CD4-positive, CD25-positive, alpha-beta regulatory T cell (primary cell): ENCODE measurements around the gene RANGRF. TPM values are rescaled to one million over a fixed set of nuclear protein-coding genes. Genes with fewer than 3 reads are reported as not detected.
A peak's percentile ranks its signal among the peaks of the same experiment; 100 is the strongest.

Experiments
- ATAC-seq, 2 donors: fragments of 150-1000 bp; cut with Tn5 transposase; one replicate each; pipeline ENCODE4 v1.10.0; 2021; ENCODE audit warnings: low read depth in 2 of 2, moderate number of reproducible peaks in 2 of 2, moderate library complexity in 1 of 2
- DNase-seq, 3 donors: peaks; one replicate each; pipeline versions ENCODE4 v3.0.0 to v3.0.0-alpha.2; 2012 to 2022; ENCODE audit warnings: mixed read lengths in 1 of 3
- H3K27ac ChIP-seq: one replicate; pipeline ENCODE4 v1.7.0; 2013; ENCODE audit warnings: mild to moderate bottlenecking, low read length; ENCODE audit not compliant: insufficient read depth, poor library complexity, severe bottlenecking
- H3K27me3 ChIP-seq: one replicate; pipeline ENCODE4 v1.7.0; 2013; ENCODE audit warnings: low read length; ENCODE audit not compliant: control insufficient read depth, insufficient read depth
- H3K36me3 ChIP-seq: one replicate; pipeline ENCODE4 v1.7.0; 2013; ENCODE audit warnings: mild to moderate bottlenecking, low read length, moderate library complexity; ENCODE audit not compliant: control insufficient read depth, insufficient read depth
- H3K4me1 ChIP-seq: 2 replicates; pipeline ENCODE4 v1.7.0; 2013; ENCODE audit warnings: mild to moderate bottlenecking, low read length; ENCODE audit not compliant: insufficient read depth, control insufficient read depth, poor library complexity, severe bottlenecking
- H3K4me3 ChIP-seq: one replicate; pipeline ENCODE4 v1.7.0; 2013; ENCODE audit warnings: low read depth, mild to moderate bottlenecking, low read length, moderate library complexity
- H3K9me3 ChIP-seq, 2 experiments: 1 replicate in 1 of 2; 2 replicates in 1 of 2; pipeline ENCODE4 v1.7.0; 2013; ENCODE audit warnings: low read length in 2 of 2, mild to moderate bottlenecking in 1 of 2, moderate library complexity in 1 of 2; ENCODE audit not compliant: control insufficient read depth in 2 of 2
- H3K27ac Mint-ChIP-seq, 3 donors: one replicate each; pipeline ENCODE4 v1.8.0; 2020 to 2022; ENCODE audit warnings: mild to moderate bottlenecking in 3 of 3, mixed read lengths in 3 of 3, moderate library complexity in 2 of 3
- H3K27me3 Mint-ChIP-seq: one replicate; pipeline ENCODE4 v1.8.0; 2022; ENCODE audit warnings: mild to moderate bottlenecking, mixed read lengths
- H3K36me3 Mint-ChIP-seq: one replicate; pipeline ENCODE4 v1.8.0; 2020; ENCODE audit warnings: mixed read lengths
- H3K4me1 Mint-ChIP-seq, 4 donors: one replicate each; pipeline ENCODE4 v1.8.0; 2020 to 2022; ENCODE audit warnings: mixed read lengths in 4 of 4, mild to moderate bottlenecking in 1 of 4
- H3K4me3 Mint-ChIP-seq, 4 donors: one replicate each; pipeline ENCODE4 v1.8.0; 2020 to 2022; ENCODE audit warnings: mild to moderate bottlenecking in 4 of 4, mixed read lengths in 4 of 4, moderate library complexity in 3 of 4
- H3K9me3 Mint-ChIP-seq, 7 donors: one replicate each; pipeline ENCODE4 v1.8.0; 2020 to 2022; ENCODE audit warnings: mixed read lengths in 7 of 7, mild to moderate bottlenecking in 3 of 7, moderate library complexity in 2 of 7
- polyA plus RNA-seq, 4 donors: library from polyadenylated mRNA; unstranded; fragments of 300-500 nt; fragmentation: Illumina TruSeq; gene quantifications; one replicate each; pipeline ENCODE4 v1.2.3, GENCODE V29; 2021
- total RNA-seq: library from RNA; stranded (reverse); gene quantifications from one replicate; pipeline ENCODE4 v1.2.3, GENCODE V29; 2022

Gene RANGRF
- total and polyA plus RNA-seq, 5 donors from 2014 or later = 40.0 to 131 (median 91.7) TPM

GRCh38 chr17:8311131-8311790 is 22.8 kb downstream of the RANGRF start:
- H3K9me3 Mint-ChIP-seq = peaks cover 0 to 2% (median 0%) of the 10 kb centered on the region in 7 donors
- no peak overlapping the region for H3K27ac ChIP-seq
- H3K4me3 ChIP-seq = no peak overlapping the region
- H3K27me3 ChIP-seq = no peaks in the 10 kb centered on the region
- H3K4me1 ChIP-seq = no peaks in the 10 kb centered on the region
- DNase-seq = no peak
- H3K36me3 Mint-ChIP-seq = no peaks in the 10 kb centered on the region
- H3K36me3 ChIP-seq = no peaks in the 10 kb centered on the region
- no peaks in the 10 kb centered on the region for H3K4me1 Mint-ChIP-seq
- no peaks in the 10 kb centered on the region for H3K9me3 ChIP-seq
- ATAC-seq = no peak
- H3K27ac Mint-ChIP-seq = no peak overlapping the region
- no peak overlapping the region for H3K4me3 Mint-ChIP-seq
- peaks cover 26% of the 10 kb centered on the region for H3K27me3 Mint-ChIP-seq

GRCh38 chr17:8312251-8312650 is 23.8 kb downstream of the RANGRF start:
- no peaks in the 10 kb centered on the region for H3K27me3 ChIP-seq
- H3K4me1 Mint-ChIP-seq = no peaks in the 10 kb centered on the region
- no peak overlapping the region for H3K27ac Mint-ChIP-seq
- peaks cover 0 to 2% (median 0%) of the 10 kb centered on the region in 7 donors for H3K9me3 Mint-ChIP-seq
- DNase-seq (no peak), ATAC-seq (no peak)
- no peaks in the 10 kb centered on the region for H3K36me3 ChIP-seq
- no peaks in the 10 kb centered on the region for H3K9me3 ChIP-seq
- no peak overlapping the region for H3K27ac ChIP-seq
- no peak overlapping the region for H3K4me3 ChIP-seq
- peaks cover 28% of the 10 kb centered on the region for H3K27me3 Mint-ChIP-seq
- no peaks in the 10 kb centered on the region for H3K4me1 ChIP-seq
- H3K36me3 Mint-ChIP-seq = no peaks in the 10 kb centered on the region
- H3K4me3 Mint-ChIP-seq = no peak overlapping the region

GRCh38 chr17:8312726-8313600 is 24.5 kb downstream of the RANGRF start:
- H3K27me3 Mint-ChIP-seq = peaks cover 28% of the 10 kb centered on the region
- ATAC-seq = no peak
- H3K4me1 Mint-ChIP-seq = no peaks in the 10 kb centered on the region
- Histone ChIP-seq H3K9me3 (no peaks in the 10 kb centered on the region), H3K27me3 (no peaks in the 10 kb centered on the region), H3K4me1 (no peaks in the 10 kb centered on the region), H3K27ac (no peak overlapping the region), H3K4me3 (no peak overlapping the region), H3K36me3 (no peaks in the 10 kb centered on the region)
- peaks cover 0 to 2% (median 0%) of the 10 kb centered on the region in 7 donors for H3K9me3 Mint-ChIP-seq
- no peak overlapping the region for H3K27ac Mint-ChIP-seq
- no peak for DNase-seq
- H3K36me3 Mint-ChIP-seq = no peaks in the 10 kb centered on the region
- peak overlapping the region in 1 of 4 donors; percentile 64 for H3K4me3 Mint-ChIP-seq

- Mint-ChIP-seq H3K4me3 (no peak overlapping the region), H3K9me3 (peaks cover 0 to 2% (median 0%) of the 10 kb centered on the region in 7 donors), H3K27ac (no peak overlapping the region), H3K4me1 (no peaks in the 10 kb centered on the region), H3K27me3 (peaks cover 30% of the 10 kb centered on the region), H3K36me3 (no peaks in the 10 kb centered on the region)
- H3K36me3 ChIP-seq = no peaks in the 10 kb centered on the region
- no peak overlapping the region for H3K4me3 ChIP-seq
- H3K27me3 ChIP-seq = no peaks in the 10 kb centered on the region
- no peak overlapping the region for H3K27ac ChIP-seq
- H3K4me1 ChIP-seq = no peaks in the 10 kb centered on the region
- H3K9me3 ChIP-seq = no peaks in the 10 kb centered on the region
- DNase-seq = no peak
- no peak for ATAC-seq
These were observed 26.6 kb downstream of the RANGRF start for GRCh38 chr17:8314797-8315763.

DNA sequence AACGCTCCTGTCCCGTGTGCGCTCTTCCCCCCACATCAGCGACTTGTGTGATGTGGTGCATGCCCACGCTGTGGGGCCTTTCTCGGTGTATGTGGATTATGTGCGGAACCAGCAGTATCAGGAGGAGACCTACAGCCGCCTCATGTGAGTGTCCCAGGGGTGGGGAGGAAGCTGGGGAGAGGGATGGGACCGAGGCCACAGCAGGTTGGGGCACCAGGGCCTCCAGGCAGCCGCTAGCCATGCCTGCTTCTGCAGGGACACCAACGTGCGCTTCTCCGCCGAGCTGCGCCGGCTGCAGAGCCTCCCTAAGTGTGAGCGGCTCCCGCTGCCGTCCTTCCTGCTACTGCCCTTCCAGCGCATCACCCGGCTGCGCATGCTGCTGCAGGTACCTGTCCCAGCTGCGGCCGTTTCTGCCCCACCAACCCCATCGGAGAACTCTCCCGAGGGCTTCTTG is 27.3 kb downstream of the RANGRF start:
- no peaks in the 10 kb centered on the region for H3K4me1 Mint-ChIP-seq
- no peak overlapping the region for H3K27ac Mint-ChIP-seq
- no peaks in the 10 kb centered on the region for H3K27me3 ChIP-seq
- no peaks in the 10 kb centered on the region for H3K36me3 ChIP-seq
- no peak overlapping the region for H3K4me3 Mint-ChIP-seq
- DNase-seq = no peak
- no peaks in the 10 kb centered on the region for H3K9me3 ChIP-seq
- no peak overlapping the region for H3K4me3 ChIP-seq
- peaks cover 0 to 2% (median 0%) of the 10 kb centered on the region in 7 donors for H3K9me3 Mint-ChIP-seq
- H3K4me1 ChIP-seq = no peaks in the 10 kb centered on the region
- H3K27ac ChIP-seq = no peak overlapping the region
- H3K27me3 Mint-ChIP-seq = peaks cover 27% of the 10 kb centered on the region
- ATAC-seq = no peak
- H3K36me3 Mint-ChIP-seq = no peaks in the 10 kb centered on the region

- Histone ChIP-seq H3K4me1 (no peaks in the 10 kb centered on the region), H3K36me3 (no peaks in the 10 kb centered on the region), H3K9me3 (no peaks in the 10 kb centered on the region), H3K4me3 (no peak overlapping the region), H3K27ac (no peak overlapping the region), H3K27me3 (no peaks in the 10 kb centered on the region)
- H3K4me1 Mint-ChIP-seq = no peaks in the 10 kb centered on the region
- no peak for ATAC-seq
- peaks cover 27% of the 10 kb centered on the region for H3K27me3 Mint-ChIP-seq
- no peak for DNase-seq
- H3K9me3 Mint-ChIP-seq = peaks cover 0 to 2% (median 0%) of the 10 kb centered on the region in 7 donors
- H3K36me3 Mint-ChIP-seq = no peaks in the 10 kb centered on the region
- H3K27ac Mint-ChIP-seq = no peak overlapping the region
- H3K4me3 Mint-ChIP-seq = no peak overlapping the region
These were observed 29.8 kb downstream of the RANGRF start for GRCh38 chr17:8318010-8318935.
